Epithelial cell of esophagus (primary cell): ENCODE measurements around the gene PPIA.
"Not testable (repeated sequence)": the region's sequence is repeated elsewhere in the genome, so short reads cannot be mapped to it uniquely, and the experiment has no call there.

Source experiments
- DNase-seq: peaks from one replicate; pipeline ENCODE4 v3.0.0; 2010; ENCODE audit warnings: low read depth
- H3K4me3 ChIP-seq: 2 replicates; pipeline ENCODE4 v1.5.1; 2011; ENCODE audit warnings: mild to moderate bottlenecking, low read length, control low read depth
- TF ChIP-seq, protein P1 (sequence below): IDR thresholded peaks from 2 replicates; pipeline ENCODE4 v1.5.1; 2011; ENCODE audit warnings: low read depth, mild to moderate bottlenecking, low read length, control low read depth, inconsistent platforms; ENCODE audit not compliant: insufficient read depth; ENCODE audit errors: missing control alignments

PPIA gene

GRCh38 chr7:44768628-44769371 lies 27.7 kb upstream of the PPIA start:
- TF ChIP-seq, protein P1, sequence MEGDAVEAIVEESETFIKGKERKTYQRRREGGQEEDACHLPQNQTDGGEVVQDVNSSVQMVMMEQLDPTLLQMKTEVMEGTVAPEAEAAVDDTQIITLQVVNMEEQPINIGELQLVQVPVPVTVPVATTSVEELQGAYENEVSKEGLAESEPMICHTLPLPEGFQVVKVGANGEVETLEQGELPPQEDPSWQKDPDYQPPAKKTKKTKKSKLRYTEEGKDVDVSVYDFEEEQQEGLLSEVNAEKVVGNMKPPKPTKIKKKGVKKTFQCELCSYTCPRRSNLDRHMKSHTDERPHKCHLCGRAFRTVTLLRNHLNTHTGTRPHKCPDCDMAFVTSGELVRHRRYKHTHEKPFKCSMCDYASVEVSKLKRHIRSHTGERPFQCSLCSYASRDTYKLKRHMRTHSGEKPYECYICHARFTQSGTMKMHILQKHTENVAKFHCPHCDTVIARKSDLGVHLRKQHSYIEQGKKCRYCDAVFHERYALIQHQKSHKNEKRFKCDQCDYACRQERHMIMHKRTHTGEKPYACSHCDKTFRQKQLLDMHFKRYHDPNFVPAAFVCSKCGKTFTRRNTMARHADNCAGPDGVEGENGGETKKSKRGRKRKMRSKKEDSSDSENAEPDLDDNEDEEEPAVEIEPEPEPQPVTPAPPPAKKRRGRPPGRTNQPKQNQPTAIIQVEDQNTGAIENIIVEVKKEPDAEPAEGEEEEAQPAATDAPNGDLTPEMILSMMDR = no peak
- no peak overlapping the region for H3K4me3 ChIP-seq
- no peak for DNase-seq

DNA sequence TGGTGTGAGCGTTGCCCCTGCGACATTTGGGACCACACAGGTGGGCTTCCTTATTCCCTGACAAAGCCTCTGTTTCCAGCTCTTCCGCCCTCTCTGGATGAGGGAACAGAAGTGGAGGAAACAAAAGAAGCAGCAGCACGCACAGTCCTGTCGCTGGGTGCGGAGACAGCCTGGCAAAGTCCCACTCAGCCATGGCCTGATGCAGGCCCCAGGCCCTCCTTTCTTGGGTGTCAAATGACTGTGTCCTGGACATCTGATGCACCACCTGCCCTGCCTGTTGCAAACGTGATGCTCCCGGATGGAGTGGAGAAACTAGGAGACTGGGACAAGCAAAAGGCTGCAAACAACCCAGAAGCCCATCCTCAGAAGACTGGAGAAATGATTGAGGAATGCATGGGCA lies 27.1 kb upstream of the PPIA start:
- no peak for DNase-seq
- TF ChIP-seq, protein P1 = no peak
- H3K4me3 ChIP-seq = no peak overlapping the region

DNA sequence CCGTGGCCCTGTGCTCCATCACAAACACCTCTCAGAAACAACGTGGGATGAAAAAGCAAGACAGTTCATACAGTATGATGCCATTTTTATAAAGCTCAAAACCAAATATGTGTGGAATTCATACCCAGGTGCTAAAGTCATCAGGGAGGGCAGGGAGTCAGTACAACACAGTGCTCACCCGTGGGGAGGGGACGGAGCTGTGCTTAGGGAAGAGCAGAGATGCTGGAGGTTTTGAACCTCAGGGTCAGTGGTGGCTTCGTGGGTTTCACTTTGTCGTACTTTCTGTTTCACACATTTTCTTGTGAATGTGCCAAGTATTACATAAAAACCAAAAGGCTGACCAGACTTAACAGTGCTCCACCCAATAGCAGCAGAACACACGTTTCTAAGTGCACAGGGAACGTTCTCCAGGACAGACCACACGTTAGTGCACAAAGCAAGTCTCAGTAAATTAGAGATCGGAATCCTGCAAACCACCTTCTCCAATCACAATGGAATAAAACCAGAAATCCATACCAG lies 26.6 kb upstream of the PPIA start:
- no peak for DNase-seq
- no peak overlapping the region for H3K4me3 ChIP-seq
- TF ChIP-seq, protein P1 = no peak

DNA sequence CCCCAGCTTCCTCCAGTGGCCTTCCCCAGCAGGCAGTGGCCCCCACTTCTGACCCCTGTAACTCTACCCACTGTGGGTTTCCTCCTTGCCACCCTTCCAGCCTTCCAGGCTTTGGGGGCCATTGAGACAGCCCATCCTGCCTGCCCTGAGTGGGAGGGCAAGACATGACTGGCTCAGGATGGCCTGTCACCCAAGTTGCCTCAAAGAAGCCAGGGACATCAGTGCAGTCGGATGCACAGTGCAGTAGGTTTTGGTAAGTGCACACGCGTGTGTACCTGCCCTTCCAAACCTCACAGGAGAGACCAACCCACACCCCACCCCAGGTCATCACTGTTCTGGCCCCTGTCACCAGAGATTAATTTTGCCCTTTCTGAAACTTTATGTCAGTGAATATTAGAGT lies 25.1 kb upstream of the PPIA start:
- H3K4me3 ChIP-seq = no peak overlapping the region
- no peak for DNase-seq
- TF ChIP-seq, protein P1 = no peak

GRCh38 chr7:44772440-44772839 lies 24.0 kb upstream of the PPIA start:
- TF ChIP-seq, protein P1 = no peak

DNA sequence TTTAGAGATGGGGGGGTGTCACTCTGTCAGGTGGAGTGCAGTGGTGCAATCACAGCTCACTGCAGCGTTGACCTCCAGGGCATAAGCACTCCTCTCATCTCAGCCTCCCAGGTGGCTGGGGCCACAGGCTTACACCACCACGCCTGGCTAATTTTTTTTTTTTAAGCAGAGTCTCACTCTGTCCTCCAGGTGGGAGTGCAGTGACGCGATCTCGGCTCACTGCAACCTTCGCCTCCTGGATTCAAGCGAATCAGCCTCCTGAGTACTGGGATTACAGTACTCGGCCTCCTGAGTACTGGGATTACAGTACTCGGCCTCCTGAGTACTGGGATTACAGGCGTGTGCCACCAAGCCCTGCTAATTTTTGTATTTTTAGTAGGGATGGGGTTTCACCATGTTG lies 23.6 kb upstream of the PPIA start:
- H3K4me3 ChIP-seq = no peak overlapping the region
- TF ChIP-seq, protein P1 = no peak
- DNase-seq = no peak

More at GRCh38 chr7:44772440-44772839, 24.0 kb upstream of the PPIA start:
- no peak for DNase-seq
- no peak overlapping the region for H3K4me3 ChIP-seq

- not testable (repeated sequence) for DNase-seq, H3K4me3 ChIP-seq
Observed at GRCh38 chr7:44774486-44774885, 22.0 kb upstream of the PPIA start.
